HEK293T (cell line): ENCODE results near the gene CMTM3.
A peak's percentile ranks its signal among the peaks of the same experiment; 100 is the strongest.

Experiments used
- CTCF ChIA-PET: fragments of 350-600 bp; formaldehyde crosslinking; extraction: SDS; loops from one replicate; lab custom pipeline; 2021; ENCODE audit warnings: antibody characterized with exemption, inconsistent platforms; lab: Yijun Ruan, JAX
- POLR2A ChIA-PET: fragments of 350-600 bp; formaldehyde crosslinking; extraction: SDS; loops from one replicate; lab custom pipeline; 2020; ENCODE audit warnings: antibody characterized with exemption, inconsistent platforms; lab: Yijun Ruan, JAX
- DNase-seq: peaks from one replicate; pipeline ENCODE4 v3.0.0; 2012; ENCODE audit warnings: mixed read lengths; ENCODE audit errors: extremely low spot score
- ARNT ChIP-seq: fragments of 450-650 bp; IDR thresholded peaks from 2 replicates; pipeline ENCODE4 v1.6.1; 2017; ENCODE audit warnings: mild to moderate bottlenecking
- BHLHE40 ChIP-seq: fragments of 450-650 bp; IDR thresholded peaks from 2 replicates; pipeline ENCODE4 v1.6.1; 2016; ENCODE audit warnings: mild to moderate bottlenecking, moderate library complexity, borderline replicate concordance
- CTBP1 ChIP-seq: fragments of 450-650 bp; IDR thresholded peaks from 2 replicates; pipeline ENCODE4 v1.6.1; 2016; ENCODE audit warnings: borderline replicate concordance
- ELF4 ChIP-seq: fragments of 450-650 bp; IDR thresholded peaks from 2 replicates; pipeline ENCODE4 v1.6.1; 2017; ENCODE audit warnings: antibody characterized with exemption
- FOXA1 ChIP-seq: fragments of 450-650 bp; IDR thresholded peaks from 2 replicates; pipeline ENCODE4 v1.6.1; 2016; ENCODE audit warnings: mild to moderate bottlenecking
- FOXK2 ChIP-seq: fragments of 450-650 bp; IDR thresholded peaks from 2 replicates; pipeline ENCODE4 v1.6.1; 2016; ENCODE audit warnings: mild to moderate bottlenecking
- FOXM1 ChIP-seq: fragments of 450-650 bp; IDR thresholded peaks from 2 replicates; pipeline ENCODE4 v1.6.1; 2017; ENCODE audit warnings: mild to moderate bottlenecking, borderline replicate concordance
- HDGF ChIP-seq: fragments of 450-650 bp; IDR thresholded peaks from 2 replicates; pipeline ENCODE4 v1.6.1; 2017; ENCODE audit warnings: antibody characterized with exemption, borderline replicate concordance
- L3MBTL2 ChIP-seq: fragments of 450-650 bp; conservative IDR thresholded peaks from 2 replicates; pipeline ENCODE4 v1.6.1; 2016; ENCODE audit warnings: mild to moderate bottlenecking
- LEF1 ChIP-seq: fragments of 450-650 bp; IDR thresholded peaks from 2 replicates; pipeline ENCODE4 v1.6.1; 2017; ENCODE audit warnings: mild to moderate bottlenecking, borderline replicate concordance
- NFRKB ChIP-seq: fragments of 450-650 bp; IDR thresholded peaks from 2 replicates; pipeline ENCODE4 v1.6.1; 2016; ENCODE audit warnings: mild to moderate bottlenecking, moderate library complexity
- PKNOX1 ChIP-seq: fragments of 450-650 bp; IDR thresholded peaks from 2 replicates; pipeline ENCODE4 v1.6.1; 2016
- SP1 ChIP-seq: fragments of 450-650 bp; IDR thresholded peaks from 2 replicates; pipeline ENCODE4 v1.6.1; 2017
- SUZ12 ChIP-seq: fragments of 450-650 bp; IDR thresholded peaks from 2 replicates; pipeline ENCODE4 v1.6.1; 2016; ENCODE audit warnings: mild to moderate bottlenecking
- TARDBP ChIP-seq: fragments of 450-650 bp; IDR thresholded peaks from 2 replicates; pipeline ENCODE4 v1.6.1; 2016
- ZNF384 ChIP-seq: fragments of 450-650 bp; IDR thresholded peaks from 2 replicates; pipeline ENCODE4 v1.6.1; 2016

CMTM3 gene

DNA sequence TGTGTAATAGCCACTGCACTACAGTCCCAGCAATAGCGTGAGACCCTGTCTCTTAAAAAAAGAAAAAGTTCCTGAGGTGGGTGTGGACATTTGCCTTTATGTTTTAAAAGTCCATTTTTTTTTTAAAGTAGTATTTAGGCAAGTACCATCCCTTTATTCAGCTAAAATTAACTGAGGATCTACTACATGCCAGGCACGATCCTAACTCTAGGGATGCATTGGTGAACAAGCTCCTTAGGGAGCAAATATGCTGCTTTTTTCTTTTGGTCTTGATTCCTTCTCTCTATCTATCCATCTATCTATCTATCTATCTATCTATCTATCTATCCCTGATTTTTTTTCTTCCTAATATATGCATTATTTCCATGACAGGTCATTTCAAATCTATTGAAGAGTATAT, 44.7 kb downstream of the CMTM3 start:
- TF ChIP-seq TARDBP (no peak), BHLHE40 (no peak), L3MBTL2 (no peak), SP1 (no peak), ARNT (no peak), LEF1 (no peak), SUZ12 (no peak), FOXA1 (no peak), FOXM1 (no peak), HDGF (no peak), NFRKB (no peak), ZNF384 (no peak), CTBP1 (no peak), ELF4 (no peak), FOXK2 (no peak), PKNOX1 (no peak)
- ChIA-PET POLR2A (no interaction called here), CTCF (no interaction called here)
- no peak for DNase-seq

DNA sequence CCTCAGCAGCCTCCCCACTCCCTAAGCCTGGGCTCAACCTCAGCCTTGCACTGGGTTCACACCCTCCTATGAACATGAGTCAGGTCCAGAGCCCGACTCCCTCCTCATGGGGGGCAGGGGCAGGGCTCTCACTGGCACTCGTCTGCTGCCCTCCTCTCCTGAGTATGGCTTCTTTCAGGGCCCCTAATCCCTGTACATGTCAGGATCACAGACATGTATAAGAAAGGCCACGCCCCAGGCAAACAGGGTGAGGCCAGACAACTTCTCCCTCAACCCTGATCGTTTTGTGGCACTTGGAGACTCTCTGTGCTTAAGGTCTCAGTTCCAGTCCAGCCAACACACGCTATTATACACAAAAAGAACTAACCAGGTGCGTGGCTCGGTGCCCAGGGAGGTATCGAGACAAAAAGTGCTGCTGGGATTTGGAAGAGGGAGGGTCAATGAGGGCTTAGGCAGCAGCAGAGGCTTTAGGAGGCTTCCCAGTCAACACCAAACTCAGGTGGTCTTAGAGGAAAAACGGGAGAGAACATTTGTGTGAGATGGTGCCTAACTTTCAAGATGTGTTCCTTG, 45.2 kb downstream of the CMTM3 start:
- POLR2A ChIA-PET, result interaction anchor here (1.9 kb wide), 1 partner anchor 11 kb away, joined by 7 read pairs; no protein-coding TSS in a partner anchor
- no peak for DNase-seq
- CTCF ChIA-PET, result interaction anchor here (1.0 to 2.5 kb wide), 3 partner anchors 9 to 34 kb away, joined by 3 to 64 read pairs (median 17); no protein-coding TSS in a partner anchor
- TF ChIP-seq SP1 (no peak), FOXK2 (no peak), TARDBP (no peak), FOXA1 (no peak), HDGF (no peak), NFRKB (no peak), ARNT (no peak), SUZ12 (no peak)

GRCh38 chr16:66650707-66651473, 46.4 kb downstream of the CMTM3 start:
- CTCF ChIA-PET, result interaction anchor here (0.6 to 2.5 kb wide), 17 partner anchors 10 to 273 kb away, joined by 3 to 64 read pairs (median 4); partner anchors contain the start of gene NAE1
- POLR2A ChIA-PET, result interaction anchor here (0.6 to 1.9 kb wide), 8 partner anchors 10 to 222 kb away, joined by 3 to 7 read pairs (median 3); no protein-coding TSS in a partner anchor
- TF ChIP-seq FOXK2 (no peak), SP1 (no peak), LEF1 (no peak), ZNF384 (no peak), CTBP1 (no peak), ARNT (peak; percentile 30; the same call in 1 of the 2 replicates), FOXM1 (no peak), BHLHE40 (no peak), HDGF (no peak), NFRKB (no peak), L3MBTL2 (peak; percentile 39; the same call in 1 of the 2 replicates)
- peak; percentile 89 for DNase-seq

GRCh38 chr16:66651474-66651765, 46.9 kb downstream of the CMTM3 start:
- TF ChIP-seq FOXM1 (no peak), FOXK2 (no peak), HDGF (no peak), LEF1 (no peak), ZNF384 (no peak), FOXA1 (no peak)
- POLR2A ChIA-PET, result interaction anchor here (0.9 to 1.9 kb wide), 5 partner anchors 10 to 196 kb away, joined by 3 to 7 read pairs (median 3); no protein-coding TSS in a partner anchor
- CTCF ChIA-PET, result interaction anchor here (0.6 to 2.5 kb wide), 13 partner anchors 10 to 274 kb away, joined by 3 to 64 read pairs (median 5); no protein-coding TSS in a partner anchor
- DNase-seq, result no peak

GRCh38 chr16:66651965-66652364, 47.5 kb downstream of the CMTM3 start:
- TF ChIP-seq NFRKB, result no peak
- TF ChIP-seq L3MBTL2, result no peak
- no peak for TF ChIP-seq SUZ12
- TF ChIP-seq ELF4, result no peak
- TF ChIP-seq FOXM1, result no peak
- ChIA-PET POLR2A (interaction anchor here (0.9 to 1.7 kb wide), 2 partner anchors 9 to 32 kb away, joined by 3 to 7 read pairs; no protein-coding TSS in a partner anchor), CTCF (interaction anchor here (0.7 to 2.5 kb wide), 4 partner anchors 10 to 383 kb away, joined by 3 to 64 read pairs (median 11); no protein-coding TSS in a partner anchor)
- no peak for DNase-seq

DNA sequence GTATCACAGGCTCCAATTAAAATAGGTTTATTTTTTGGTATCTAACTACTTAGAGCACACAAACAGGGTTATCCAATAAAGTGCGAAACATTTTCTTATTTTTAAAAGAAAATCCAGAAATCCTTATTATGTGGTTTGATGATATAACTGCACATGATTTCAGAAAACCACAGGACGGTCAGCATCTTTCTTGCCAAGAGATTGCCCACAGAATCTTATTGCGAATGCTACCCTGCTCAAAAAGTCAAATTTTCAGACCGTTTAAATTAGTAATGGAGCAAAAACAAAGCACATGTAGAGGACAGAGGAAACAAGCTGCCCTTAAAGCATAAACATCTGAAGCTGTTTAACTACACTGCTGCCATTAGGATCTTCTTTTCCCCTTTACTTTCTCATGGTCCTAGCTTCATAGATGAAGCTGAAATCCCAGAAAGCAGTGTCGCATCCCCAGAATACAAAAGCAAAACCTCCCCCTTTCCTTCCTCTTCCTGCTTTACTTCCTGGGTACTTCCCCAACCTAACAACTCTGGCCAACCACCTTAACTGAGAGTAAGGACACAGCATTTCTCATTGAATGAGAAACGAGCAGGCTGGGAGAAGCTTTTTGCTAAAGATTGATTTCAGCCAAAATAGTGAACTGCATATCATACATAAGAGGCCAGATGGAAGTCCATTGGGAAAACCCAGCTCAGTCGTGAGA, 48.3 kb downstream of the CMTM3 start:
- TF ChIP-seq CTBP1, result no peak
- TF ChIP-seq NFRKB, result no peak
- no peak for TF ChIP-seq FOXK2
- no peak for TF ChIP-seq FOXA1
- no peak for TF ChIP-seq ZNF384
- TF ChIP-seq SUZ12, result no peak
- no peak for TF ChIP-seq FOXM1
- POLR2A ChIA-PET, result no interaction called here
- DNase-seq, result no peak
- CTCF ChIA-PET, result interaction anchor here (0.7 kb wide), 1 partner anchor 382 kb away, joined by 3 read pairs; no protein-coding TSS in a partner anchor
